SU-DHL-6 (cell line): ENCODE measurements around the gene WWOX.
A peak's percentile ranks its signal among the peaks of the same experiment; 100 is the strongest.

ENCODE experiments used
- CTCF ChIP-seq: fragments of 200-600 bp; sonication (generic); IDR thresholded peaks from one replicate; pipeline ENCODE4 v1.5.1; 2017; ENCODE audit warnings: antibody characterized with exemption, mild to moderate bottlenecking, low read length, moderate library complexity; ENCODE audit not compliant: insufficient read depth, poor library complexity, severe bottlenecking
- EZH2phosphoT487 ChIP-seq: fragments of 200-600 bp; sonication (generic), shearing (Covaris generic); conservative IDR thresholded peaks from 2 replicates; pipeline ENCODE4 v1.6.1; 2018; ENCODE audit warnings: mild to moderate bottlenecking, antibody characterized with exemption, low read length, moderate library complexity, mixed read lengths

DNA sequence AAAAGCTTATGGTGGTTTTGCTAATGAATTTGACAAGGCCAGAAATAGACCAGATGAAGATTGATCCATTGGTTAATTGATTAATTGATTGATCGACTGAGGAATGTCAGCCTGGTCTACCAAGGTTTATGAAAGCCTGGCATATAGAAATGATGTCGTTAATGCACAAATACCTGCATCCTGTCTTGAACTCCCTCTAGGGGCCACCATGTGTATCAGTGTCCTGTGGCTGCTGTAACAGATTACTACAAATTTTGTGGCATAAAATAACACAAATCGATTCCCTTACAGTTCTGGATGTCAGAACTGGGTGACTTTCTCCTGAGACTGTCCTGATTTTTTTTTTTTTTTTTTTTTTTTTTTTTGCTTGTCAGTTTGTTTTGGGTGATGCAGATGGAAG, 947.9 kb downstream of the WWOX start:
- TF ChIP-seq CTCF (peak; percentile 29), EZH2phosphoT487 (no peak)
